SK-N-MC (cell line): ENCODE results near the gene WDFY4.

Experiments used
- EZH2 ChIP-seq: fragments of 200-600 bp; sonication (generic); IDR thresholded peaks from one replicate; pipeline ENCODE4 v1.6.1; 2017; ENCODE audit warnings: antibody characterized with exemption
- FOXP2 ChIP-seq: optimal IDR thresholded peaks from 2 replicates; pipeline ENCODE3; 2011; ENCODE audit warnings: mild to moderate bottlenecking, moderate library complexity; ENCODE audit not compliant: insufficient read depth; ENCODE audit errors: extremely low read length, control extremely low read depth
- POLR2AphosphoS5 ChIP-seq: IDR thresholded peaks from 2 replicates; pipeline ENCODE4 v1.6.1; 2012; ENCODE audit warnings: mild to moderate bottlenecking, low read depth, low read length, borderline replicate concordance

DNA sequence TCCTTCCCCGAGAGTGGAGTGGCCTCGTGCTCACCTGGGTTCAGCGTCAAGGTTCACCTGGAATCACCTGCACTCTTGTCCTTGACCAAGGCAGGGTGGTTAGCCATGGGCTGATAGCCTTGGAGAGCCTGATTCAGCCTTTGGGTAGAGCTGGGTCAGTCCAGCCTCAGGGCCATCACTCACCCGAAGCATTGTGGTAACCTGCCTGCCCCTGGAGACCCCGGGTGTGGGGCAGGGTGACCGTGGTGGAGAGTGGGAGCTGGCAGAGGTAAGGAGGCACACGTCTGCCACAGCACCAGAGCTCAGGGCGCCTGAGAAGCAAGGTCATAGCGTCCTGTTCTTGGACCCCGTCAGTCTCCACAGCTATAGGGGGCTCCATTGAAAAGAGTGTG lies 27.8 kb upstream of the WDFY4 start:
- no peak for TF ChIP-seq EZH2
- TF ChIP-seq POLR2AphosphoS5: no peak
- no peak for TF ChIP-seq FOXP2
